Measurements from ENCODE around the gene INHA. TPM values are rescaled to one million over a fixed set of nuclear protein-coding genes. Genes with fewer than 3 reads are reported as not detected.
A peak's percentile ranks its signal among the peaks of the same experiment; 100 is the strongest.

The INHA gene
- total RNA-seq, 1 experiment from 2014 or later: 1.5 TPM

- intact Hi-C loops (cut with micrococcal nuclease): no loop called here
- no peaks in the 10 kb centered on the region for H4K20me1 ChIP-seq (ENCODE audit: low read length)
- peaks cover 9% of the 10 kb centered on the region for H3K4me1 ChIP-seq (ENCODE audit: insufficient read depth, low read length)
- peak; percentile 83 for DNase-seq
- H3K4me2 ChIP-seq (ENCODE audit: low read length): peak overlapping the region; percentile 93
- ATAC-seq: peak; percentile 88
- H3K9me2 ChIP-seq (replicated peaks; ENCODE audit: low read length): no peaks in the 10 kb centered on the region
- BruUV-seq (replicated peaks): no TSS peak
- H3K9me3 ChIP-seq (ENCODE audit: low read length): no peaks in the 10 kb centered on the region
- no peaks in the 10 kb centered on the region for H3F3A ChIP-seq (ENCODE audit: low read length, unreplicated experiment)
- ChIA-PET CTCF (interaction anchor here (0.5 kb wide), 2 partner anchors 11 to 506 kb away, joined by 3 to 7 read pairs; no protein-coding TSS in a partner anchor), POLR2A (ENCODE audit: unreplicated experiment) (no interaction called here)
- peak overlapping the region; percentile 86 for H2AFZ ChIP-seq (ENCODE audit: low read length)
- H3K79me2 ChIP-seq (ENCODE audit: low read length): no peaks in the 10 kb centered on the region
- no peaks in the 10 kb centered on the region for H3K27me3 ChIP-seq (ENCODE audit: low read length)
- peak overlapping the region; percentile 72 for H3K4me3 ChIP-seq (ENCODE audit: low read length)
- no peak overlapping the region for H3K27ac ChIP-seq (ENCODE audit: low read length)
- H3K36me3 ChIP-seq (ENCODE audit: low read depth, low read length): no peaks in the 10 kb centered on the region
- TF ChIP-seq EZH2 (IDR thresholded peaks at IDR 0.05; ENCODE audit: low read length, unreplicated experiment) (no peak), CTCF (conservative IDR thresholded peaks at IDR 0.05; ENCODE audit: low read depth, low read length) (no peak), EZH2phosphoT487 (IDR thresholded peaks at IDR 0.05; ENCODE audit: borderline replicate concordance, low read length) (no peak)
- H3K9ac ChIP-seq (ENCODE audit: low read length): peak overlapping the region; percentile 5; the same call in 1 of the 2 replicates
These were observed 19.5 kb upstream of the INHA start for GRCh38 chr2:219552382-219553167.

GRCh38 chr2:219553168-219553417 lies 19.0 kb upstream of the INHA start:
- Histone ChIP-seq H2AFZ (ENCODE audit: low read length) (peak overlapping the region; percentile 86), H3K36me3 (ENCODE audit: low read depth, low read length) (no peaks in the 10 kb centered on the region), H3K4me1 (ENCODE audit: insufficient read depth, low read length) (peaks cover 9% of the 10 kb centered on the region), H3K27me3 (ENCODE audit: low read length) (no peaks in the 10 kb centered on the region), H3K27ac (ENCODE audit: low read length) (no peak overlapping the region), H3K9ac (ENCODE audit: low read length) (no peak overlapping the region), H3K4me2 (ENCODE audit: low read length) (peak overlapping the region; percentile 93), H3K79me2 (ENCODE audit: low read length) (no peaks in the 10 kb centered on the region), H3K4me3 (ENCODE audit: low read length) (peak overlapping the region; percentile 72), H3F3A (ENCODE audit: low read length, unreplicated experiment) (no peaks in the 10 kb centered on the region), H3K9me3 (ENCODE audit: low read length) (no peaks in the 10 kb centered on the region), H4K20me1 (ENCODE audit: low read length) (no peaks in the 10 kb centered on the region), H3K9me2 (replicated peaks; ENCODE audit: low read length) (no peaks in the 10 kb centered on the region)
- intact Hi-C loops (cut with micrococcal nuclease): no loop called here
- DNase-seq: no peak
- CTCF ChIA-PET: interaction anchor here (0.5 kb wide), 2 partner anchors 11 to 506 kb away, joined by 3 to 7 read pairs; no protein-coding TSS in a partner anchor
- no peak for ATAC-seq
- TF ChIP-seq EZH2 (IDR thresholded peaks at IDR 0.05; ENCODE audit: low read length, unreplicated experiment) (no peak), EZH2phosphoT487 (IDR thresholded peaks at IDR 0.05; ENCODE audit: borderline replicate concordance, low read length) (no peak), CTCF (conservative IDR thresholded peaks at IDR 0.05; ENCODE audit: low read depth, low read length) (no peak)
- BruUV-seq (replicated peaks): no TSS peak
- POLR2A ChIA-PET (ENCODE audit: unreplicated experiment): no interaction called here

GRCh38 chr2:219553463-219553963 lies 18.6 kb upstream of the INHA start:
- no peak overlapping the region for H3K9ac ChIP-seq (ENCODE audit: low read length)
- H3K79me2 ChIP-seq (ENCODE audit: low read length): no peaks in the 10 kb centered on the region
- no peaks in the 10 kb centered on the region for H4K20me1 ChIP-seq (ENCODE audit: low read length)
- POLR2A ChIA-PET (ENCODE audit: unreplicated experiment): no interaction called here
- no TSS peak for BruUV-seq (replicated peaks)
- H3K27ac ChIP-seq (ENCODE audit: low read length): no peak overlapping the region
- H3K9me2 ChIP-seq (replicated peaks; ENCODE audit: low read length): no peaks in the 10 kb centered on the region
- H2AFZ ChIP-seq (ENCODE audit: low read length): no peak overlapping the region
- ATAC-seq (no peak), DNase-seq (no peak)
- H3K9me3 ChIP-seq (ENCODE audit: low read length): no peaks in the 10 kb centered on the region
- no peak for TF ChIP-seq CTCF (conservative IDR thresholded peaks at IDR 0.05; ENCODE audit: low read depth, low read length)
- no peak for TF ChIP-seq EZH2phosphoT487 (IDR thresholded peaks at IDR 0.05; ENCODE audit: borderline replicate concordance, low read length)
- no peak for TF ChIP-seq EZH2 (IDR thresholded peaks at IDR 0.05; ENCODE audit: low read length, unreplicated experiment)
- no peaks in the 10 kb centered on the region for H3F3A ChIP-seq (ENCODE audit: low read length, unreplicated experiment)
- peak overlapping the region; percentile 93 for H3K4me2 ChIP-seq (ENCODE audit: low read length)
- H3K4me3 ChIP-seq (ENCODE audit: low read length): no peak overlapping the region; the same call in 1 of the 2 replicates
- CTCF ChIA-PET: no interaction called here
- no peaks in the 10 kb centered on the region for H3K27me3 ChIP-seq (ENCODE audit: low read length)
- no peaks in the 10 kb centered on the region for H3K36me3 ChIP-seq (ENCODE audit: low read depth, low read length)
- intact Hi-C loops (cut with micrococcal nuclease): no loop called here
- H3K4me1 ChIP-seq (ENCODE audit: insufficient read depth, low read length): peaks cover 9% of the 10 kb centered on the region
